Measurements from ENCODE around the gene OR1B1. TPM values are rescaled to one million over a fixed set of nuclear protein-coding genes. Genes with fewer than 3 reads are reported as not detected.

OR1B1 gene
- not detected in 2 replicates for total RNA-seq

DNA sequence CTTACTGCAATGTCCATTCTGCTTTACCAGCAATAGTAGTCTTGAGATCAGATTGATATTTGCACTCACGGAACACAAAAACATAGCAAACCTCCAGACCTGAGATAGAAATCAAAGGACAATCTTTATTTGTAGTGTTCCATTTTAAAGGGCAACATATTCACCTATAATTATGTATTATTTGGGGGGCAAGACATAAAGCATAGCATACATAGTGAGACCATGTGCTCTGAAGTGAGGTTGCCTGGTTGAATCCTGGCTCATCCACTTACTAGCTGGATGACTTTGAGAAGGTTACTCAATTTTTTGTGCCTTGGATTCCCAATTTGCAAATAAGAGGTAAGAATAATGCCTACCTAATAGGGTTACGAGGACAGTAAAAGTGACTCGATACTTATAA, at the start of gene OR1B1:
Gene OR1B1, minus strand, starts transcription at position 101 of the 400 bp plus-strand sequence.
- ATAC-seq (ENCODE audit: low read depth), result no peak
- no peak within 1 kb of the TSS for H3K4me3 Mint-ChIP-seq

DNA sequence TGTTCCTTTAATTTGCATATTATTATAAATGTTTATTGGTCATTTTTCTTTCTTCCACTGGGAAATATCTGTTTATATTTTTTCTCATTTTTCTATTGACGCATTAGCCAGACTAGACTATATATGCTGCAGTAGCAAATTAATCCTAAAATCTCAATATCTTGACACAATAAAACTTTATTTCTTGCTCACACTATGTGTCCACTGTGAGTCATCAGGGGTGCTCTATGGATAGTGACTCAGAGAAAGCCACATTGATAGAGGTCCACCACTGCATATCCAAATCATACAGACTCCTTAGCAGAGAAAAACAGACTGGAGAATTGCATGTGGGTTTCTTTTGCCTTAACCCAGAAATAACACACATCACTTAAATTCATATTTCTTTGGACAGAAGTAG, 38.3 kb upstream of the OR1B1 start:
- Mint-ChIP-seq H3K36me3 (ENCODE audit: low read depth) (no peaks in the 10 kb centered on the region), H3K9me3 (peaks cover 17% of the 10 kb centered on the region), H3K4me1 (no peaks in the 10 kb centered on the region), H3K27me3 (peaks cover 3% of the 10 kb centered on the region), H3K4me3 (no peak overlapping the region), H3K27ac (no peak overlapping the region)
- ATAC-seq (ENCODE audit: low read depth) (no peak), DNase-seq (no peak)
- TF ChIP-seq, protein P1, sequence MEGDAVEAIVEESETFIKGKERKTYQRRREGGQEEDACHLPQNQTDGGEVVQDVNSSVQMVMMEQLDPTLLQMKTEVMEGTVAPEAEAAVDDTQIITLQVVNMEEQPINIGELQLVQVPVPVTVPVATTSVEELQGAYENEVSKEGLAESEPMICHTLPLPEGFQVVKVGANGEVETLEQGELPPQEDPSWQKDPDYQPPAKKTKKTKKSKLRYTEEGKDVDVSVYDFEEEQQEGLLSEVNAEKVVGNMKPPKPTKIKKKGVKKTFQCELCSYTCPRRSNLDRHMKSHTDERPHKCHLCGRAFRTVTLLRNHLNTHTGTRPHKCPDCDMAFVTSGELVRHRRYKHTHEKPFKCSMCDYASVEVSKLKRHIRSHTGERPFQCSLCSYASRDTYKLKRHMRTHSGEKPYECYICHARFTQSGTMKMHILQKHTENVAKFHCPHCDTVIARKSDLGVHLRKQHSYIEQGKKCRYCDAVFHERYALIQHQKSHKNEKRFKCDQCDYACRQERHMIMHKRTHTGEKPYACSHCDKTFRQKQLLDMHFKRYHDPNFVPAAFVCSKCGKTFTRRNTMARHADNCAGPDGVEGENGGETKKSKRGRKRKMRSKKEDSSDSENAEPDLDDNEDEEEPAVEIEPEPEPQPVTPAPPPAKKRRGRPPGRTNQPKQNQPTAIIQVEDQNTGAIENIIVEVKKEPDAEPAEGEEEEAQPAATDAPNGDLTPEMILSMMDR (IDR thresholded peaks at IDR 0.05), result no peak
- ChIA-PET CTCF (no interaction called here), POLR2A (no interaction called here)
- intact Hi-C loops (cut with micrococcal nuclease), result no loop called here

More for the DNA sequence above, at the start of gene OR1B1:
- no peak for DNase-seq
- H3K4me1 Mint-ChIP-seq, result no peaks in the 10 kb centered on the region
- POLR2A ChIA-PET, result no interaction called here
- peaks cover 24% of the 10 kb centered on the region for H3K27me3 Mint-ChIP-seq
- no peak within 1 kb of the TSS for H3K27ac Mint-ChIP-seq
- TF ChIP-seq, protein P1 (IDR thresholded peaks at IDR 0.05), result no peak
- CTCF ChIA-PET, result no interaction called here
- no peaks in the 10 kb centered on the region for H3K36me3 Mint-ChIP-seq (ENCODE audit: low read depth)
- intact Hi-C loops (cut with micrococcal nuclease), result no loop called here
- peaks cover 4% of the 10 kb centered on the region for H3K9me3 Mint-ChIP-seq

DNA sequence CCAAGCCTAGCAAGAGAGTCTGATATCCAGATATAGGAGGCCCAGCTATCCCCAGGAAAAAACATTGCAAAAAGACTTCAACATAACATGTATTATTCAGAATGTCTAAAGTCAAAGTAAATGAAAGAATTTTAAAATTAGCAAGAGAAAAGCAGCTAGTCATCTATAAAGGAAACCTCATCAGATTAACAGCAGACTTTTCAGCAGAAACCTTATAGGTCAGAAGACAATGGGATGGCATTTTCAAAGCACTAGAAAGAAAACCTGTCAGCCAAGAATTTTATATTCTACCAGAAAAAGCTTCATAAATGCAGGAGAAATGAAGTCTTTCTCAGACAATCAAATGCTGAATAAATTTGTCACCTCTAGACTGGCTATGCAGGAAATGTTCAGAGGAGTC, 27.4 kb upstream of the OR1B1 start:
- POLR2A ChIA-PET, result no interaction called here
- no peaks in the 10 kb centered on the region for H3K4me1 Mint-ChIP-seq
- H3K36me3 Mint-ChIP-seq (ENCODE audit: low read depth), result no peaks in the 10 kb centered on the region
- H3K4me3 Mint-ChIP-seq, result no peak overlapping the region
- intact Hi-C loops (cut with micrococcal nuclease), result no loop called here
- ATAC-seq (ENCODE audit: low read depth) (no peak), DNase-seq (no peak)
- H3K27ac Mint-ChIP-seq, result no peak overlapping the region
- H3K9me3 Mint-ChIP-seq, result peaks cover 18% of the 10 kb centered on the region
- CTCF ChIA-PET, result no interaction called here
- peaks cover 15% of the 10 kb centered on the region for H3K27me3 Mint-ChIP-seq
- TF ChIP-seq, protein P1 (IDR thresholded peaks at IDR 0.05), result no peak

DNA sequence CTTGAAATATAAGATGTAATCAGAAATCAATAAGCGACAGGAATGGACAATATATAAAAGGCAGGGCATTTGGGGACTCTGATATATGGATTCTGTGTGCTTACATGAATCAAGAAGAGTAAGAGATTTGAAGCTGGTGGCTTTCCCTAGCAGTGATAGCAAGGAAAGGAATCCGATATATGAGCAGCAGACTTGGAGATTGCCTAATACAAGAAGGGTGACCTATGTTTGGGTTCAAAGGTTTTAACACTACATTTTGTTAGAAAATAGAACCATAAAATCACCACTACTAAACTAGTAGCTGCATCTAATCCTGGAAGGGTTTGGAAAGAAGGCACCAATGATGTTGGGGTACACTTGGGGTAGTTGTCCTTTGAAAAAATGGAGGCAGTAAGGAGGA, 15.1 kb upstream of the OR1B1 start:
- Mint-ChIP-seq H3K4me3 (no peak overlapping the region), H3K36me3 (ENCODE audit: low read depth) (no peaks in the 10 kb centered on the region), H3K9me3 (peaks cover 11% of the 10 kb centered on the region), H3K27ac (no peak overlapping the region), H3K4me1 (no peaks in the 10 kb centered on the region), H3K27me3 (peaks cover 9% of the 10 kb centered on the region)
- DNase-seq, result no peak
- ATAC-seq (ENCODE audit: low read depth), result no peak
- ChIA-PET CTCF (no interaction called here), POLR2A (no interaction called here)
- TF ChIP-seq, protein P1 (IDR thresholded peaks at IDR 0.05), result no peak
- intact Hi-C loops (cut with micrococcal nuclease), result no loop called here

DNA sequence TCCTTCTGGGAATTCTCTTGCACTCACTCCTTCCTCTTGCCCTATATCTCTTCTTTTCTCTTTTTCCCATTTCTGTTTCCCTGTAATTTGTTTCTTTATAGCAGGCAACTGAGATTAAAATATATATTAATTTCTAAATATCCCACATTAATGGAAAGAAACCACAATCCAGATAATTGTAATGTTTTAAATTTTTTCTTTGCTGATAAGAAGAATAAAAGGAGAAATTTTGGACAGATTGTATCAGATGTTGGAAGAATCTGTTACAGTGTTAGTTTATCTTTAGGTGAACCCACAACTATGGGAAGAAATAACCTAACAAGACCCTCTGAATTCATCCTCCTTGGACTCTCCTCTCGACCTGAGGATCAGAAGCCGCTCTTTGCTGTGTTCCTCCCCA, 4.0 kb upstream of the OR1B1 start, which contains the start of gene OR1L1:
Gene OR1L1, plus strand, starts transcription at position 301 of the 400 bp plus-strand sequence. Its CDS starts 0 bp downstream, at position 301.
- H3K4me1 Mint-ChIP-seq, result no peaks in the 10 kb centered on the region

More for the DNA sequence above, 4.0 kb upstream of the OR1B1 start, which contains the start of gene OR1L1:
- H3K4me3 Mint-ChIP-seq, result no peak within 1 kb of the TSS
- H3K27me3 Mint-ChIP-seq, result peaks cover 37% of the 10 kb centered on the region
- ChIA-PET CTCF (no interaction called here), POLR2A (no interaction called here)
- H3K9me3 Mint-ChIP-seq, result peaks cover 1% of the 10 kb centered on the region
- no peaks in the 10 kb centered on the region for H3K36me3 Mint-ChIP-seq (ENCODE audit: low read depth)
- no peak for DNase-seq
- intact Hi-C loops (cut with micrococcal nuclease), result no loop called here
- TF ChIP-seq, protein P1 (IDR thresholded peaks at IDR 0.05), result no peak
- ATAC-seq (ENCODE audit: low read depth), result no peak
- no peak within 1 kb of the TSS for H3K27ac Mint-ChIP-seq
